ENCODE data around the gene FKBP1A. TPM values are rescaled to one million over a fixed set of nuclear protein-coding genes. Genes with fewer than 3 reads are reported as not detected.
"Not testable (repeated sequence)": the region's sequence is repeated elsewhere in the genome, so short reads cannot be mapped to it uniquely, and the experiment has no call there.

Gene FKBP1A
- total RNA-seq, 4 donors from 2014 or later = 204 to 275 (median 241) TPM

DNA sequence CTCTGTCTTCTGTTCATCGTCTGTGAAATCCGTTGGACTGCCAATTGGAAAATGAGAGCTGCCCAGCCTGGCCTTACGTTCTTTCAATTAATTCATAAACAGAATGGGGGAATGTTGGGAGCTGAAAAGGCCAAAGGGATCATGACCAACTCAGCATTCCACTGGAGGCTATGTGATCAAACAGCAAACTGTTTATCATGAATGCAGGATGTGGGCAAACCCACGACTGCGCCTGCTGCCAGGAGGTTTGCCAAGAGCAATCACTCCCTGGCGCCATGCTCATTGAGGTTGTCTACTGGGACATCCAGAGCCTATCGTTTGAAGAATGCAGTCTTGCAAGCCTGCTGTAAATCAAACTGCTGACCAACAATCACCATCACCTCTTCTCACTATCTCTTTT, 9.3 kb upstream of the FKBP1A start:
- no peak for DNase-seq (ENCODE audit: low spot score)
- no peak for ATAC-seq (ENCODE audit: low FRiP score)
- no peak for TF ChIP-seq CTCF (IDR thresholded peaks at IDR 0.05)

DNA sequence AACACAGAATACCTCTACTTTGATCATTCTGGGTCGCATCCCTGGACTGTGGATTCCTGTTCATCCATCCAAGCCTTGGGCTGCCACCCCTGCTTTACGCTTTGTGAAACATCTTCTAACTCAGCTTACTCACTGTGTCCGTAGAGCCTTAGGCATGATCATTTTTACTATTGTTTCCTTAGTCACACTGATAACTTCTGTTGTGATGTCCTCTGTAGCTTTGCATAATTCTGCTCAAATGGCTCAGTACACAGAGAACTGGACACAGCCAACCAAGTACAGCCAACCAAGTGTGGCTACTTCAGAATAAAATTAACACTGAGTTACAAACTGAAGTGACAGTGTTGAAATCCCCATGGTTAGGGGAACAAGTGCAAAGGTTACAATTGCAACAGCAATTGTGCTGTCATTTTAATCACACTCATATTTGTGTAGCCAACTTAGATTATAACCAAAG, 8.6 kb upstream of the FKBP1A start:
- ATAC-seq (ENCODE audit: low FRiP score) (no peak), DNase-seq (ENCODE audit: low spot score) (no peak)
- no peak for TF ChIP-seq CTCF (IDR thresholded peaks at IDR 0.05)

DNA sequence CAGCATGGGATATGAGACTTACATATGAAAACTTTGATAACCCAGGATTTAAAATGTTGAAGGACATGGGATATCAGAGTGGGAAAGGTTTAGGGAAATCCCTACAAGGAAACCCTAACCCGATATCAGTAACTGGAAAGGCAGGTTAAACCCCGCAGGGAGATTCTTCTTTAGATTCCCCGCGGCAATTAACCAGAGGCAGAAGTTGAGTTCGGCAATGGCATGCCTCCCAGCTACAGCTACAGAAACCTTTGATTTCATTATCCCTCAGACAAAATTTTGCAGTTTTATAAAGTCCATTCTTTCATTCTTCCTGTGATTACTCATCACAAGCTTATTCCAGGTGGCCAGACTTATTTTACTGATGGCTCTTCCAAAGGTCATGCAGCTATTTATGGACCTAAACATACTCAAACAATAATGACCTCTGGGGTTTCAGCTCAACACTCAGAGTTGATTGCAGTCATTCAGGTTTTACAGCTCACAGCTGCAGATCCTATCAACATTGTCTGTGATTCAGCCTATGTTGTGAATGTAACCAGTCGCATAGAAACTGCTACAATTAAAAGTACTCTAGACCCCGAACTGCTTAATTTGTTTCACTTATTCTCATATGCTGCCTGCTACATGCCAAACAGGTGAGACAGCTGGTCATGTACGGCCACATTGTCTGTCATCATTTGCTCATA, 7.0 kb upstream of the FKBP1A start:
- not testable (repeated sequence) for DNase-seq (ENCODE audit: low spot score); ATAC-seq (ENCODE audit: low FRiP score)

DNA sequence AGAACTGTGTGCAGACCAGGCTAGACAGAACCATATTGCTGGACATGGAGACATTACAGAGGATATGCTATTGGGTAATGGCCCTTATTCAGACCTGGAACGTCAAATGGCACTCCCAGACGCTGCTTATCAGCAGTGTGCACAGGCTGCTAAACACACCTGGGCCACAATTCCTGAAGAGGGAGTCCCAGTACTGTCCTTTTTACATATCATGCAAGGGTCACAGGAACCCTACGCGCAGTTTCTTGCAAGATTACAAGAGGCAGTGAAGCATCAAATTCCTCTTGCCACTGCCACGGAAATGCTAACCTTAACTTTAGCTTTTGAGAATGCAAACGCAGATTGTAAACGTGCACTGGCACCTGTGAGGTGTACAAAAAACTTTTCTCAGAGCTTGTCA, 5.3 kb upstream of the FKBP1A start:
- ATAC-seq (ENCODE audit: low FRiP score); DNase-seq (ENCODE audit: low spot score): not testable (repeated sequence)

DNA sequence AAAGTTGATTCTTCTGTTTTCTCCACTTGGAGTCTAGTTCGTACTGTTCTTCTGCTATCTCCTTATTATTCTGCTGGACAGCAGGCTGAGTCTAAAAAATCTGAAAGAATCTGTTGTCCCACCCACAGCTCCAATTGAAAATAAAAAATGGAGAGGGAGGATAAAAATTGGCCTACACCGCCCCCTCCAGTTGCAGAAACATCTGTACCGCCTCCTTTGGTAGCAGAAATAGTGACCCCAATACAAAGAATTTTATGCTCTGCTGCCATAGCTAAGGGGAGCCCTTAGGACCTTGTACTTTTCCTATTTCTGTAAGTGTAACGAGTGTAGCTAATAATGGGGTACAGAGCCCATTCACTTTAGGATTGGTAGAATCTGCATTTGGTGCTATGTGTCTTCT, 4.9 kb upstream of the FKBP1A start:
- DNase-seq (ENCODE audit: low spot score) (no peak), ATAC-seq (ENCODE audit: low FRiP score) (no peak)
- no peak for TF ChIP-seq CTCF (IDR thresholded peaks at IDR 0.05)

DNA sequence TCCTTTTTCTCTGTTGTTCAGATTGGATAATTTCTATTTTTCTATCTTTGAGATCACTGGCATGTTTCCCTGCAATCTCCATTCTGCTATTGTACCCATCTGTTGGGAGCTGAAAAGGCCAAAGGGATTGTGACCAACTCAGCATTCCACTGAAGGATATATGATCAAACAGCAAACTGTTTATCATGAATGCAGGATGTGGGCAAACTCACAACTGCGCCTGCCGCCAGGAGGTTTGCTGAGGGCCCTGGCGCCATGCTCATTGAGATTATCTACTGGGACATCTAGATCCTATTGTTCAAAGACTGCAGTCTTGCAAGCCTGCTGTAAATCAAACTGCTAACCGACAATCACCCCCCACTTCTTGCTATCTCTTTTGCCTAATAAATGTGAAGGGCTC, 3.8 kb upstream of the FKBP1A start:
- TF ChIP-seq CTCF (IDR thresholded peaks at IDR 0.05) = no peak
- ATAC-seq (ENCODE audit: low FRiP score) (no peak), DNase-seq (ENCODE audit: low spot score) (no peak)

GRCh38 chr20:1396264-1396663, 3.4 kb upstream of the FKBP1A start:
- ATAC-seq (ENCODE audit: low FRiP score) (no peak), DNase-seq (ENCODE audit: low spot score) (no peak)
- no peak for TF ChIP-seq CTCF (IDR thresholded peaks at IDR 0.05)

- TF ChIP-seq CTCF (IDR thresholded peaks at IDR 0.05) = no peak
- DNase-seq (ENCODE audit: low spot score) (no peak), ATAC-seq (ENCODE audit: low FRiP score) (no peak)
These were observed 1.8 kb upstream of the FKBP1A start for GRCh38 chr20:1394686-1395085.

Data from omental fat pad (tissue), 4 donors.